HG02763 (cell line): ENCODE data around the gene NUP210L.
A peak's percentile ranks its signal among the peaks of the same experiment; 100 is the strongest.

ENCODE experiments used
- ATAC-seq: cut with Tn5 transposase; IDR thresholded peaks from one replicate; pipeline ENCODE4 v1.9.1; 2021; ENCODE audit warnings: mild to moderate bottlenecking, moderate library complexity; ENCODE audit not compliant: unreplicated experiment

NUP210L gene

DNA sequence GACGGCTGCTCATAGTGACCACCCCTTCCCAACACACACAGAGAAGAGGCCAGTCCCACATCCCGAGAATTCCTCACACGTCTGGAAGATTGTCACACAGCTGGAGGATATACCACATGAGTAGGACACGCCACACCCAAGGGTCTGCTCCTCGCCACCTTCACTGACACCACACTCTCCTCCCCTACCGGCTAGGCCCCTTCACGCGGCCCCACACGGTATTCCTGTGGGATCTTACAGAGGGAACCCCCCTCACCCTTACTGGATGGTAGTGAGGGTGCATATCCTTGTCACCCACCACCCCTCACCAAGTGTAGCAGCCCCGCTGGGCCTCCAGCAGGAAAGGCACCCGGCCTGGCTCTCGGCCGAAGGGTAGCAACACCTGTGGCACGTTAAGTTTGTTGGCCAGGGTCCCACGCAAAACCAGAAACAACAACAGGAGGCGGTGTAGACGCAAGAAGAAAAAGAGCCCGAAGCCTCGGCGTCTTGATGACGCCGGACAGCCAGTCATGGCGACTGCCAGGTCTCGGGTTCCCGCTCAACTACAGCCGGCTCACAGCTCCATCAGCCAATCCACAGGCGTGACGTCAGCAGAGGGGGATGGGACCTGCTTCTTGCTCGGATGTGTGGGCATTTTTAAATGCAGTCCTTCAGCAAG lies at the start of gene NUP210L:
Gene NUP210L, minus strand, starts transcription at position 540 of the 658 bp plus-strand sequence.
- no peak for ATAC-seq

DNA sequence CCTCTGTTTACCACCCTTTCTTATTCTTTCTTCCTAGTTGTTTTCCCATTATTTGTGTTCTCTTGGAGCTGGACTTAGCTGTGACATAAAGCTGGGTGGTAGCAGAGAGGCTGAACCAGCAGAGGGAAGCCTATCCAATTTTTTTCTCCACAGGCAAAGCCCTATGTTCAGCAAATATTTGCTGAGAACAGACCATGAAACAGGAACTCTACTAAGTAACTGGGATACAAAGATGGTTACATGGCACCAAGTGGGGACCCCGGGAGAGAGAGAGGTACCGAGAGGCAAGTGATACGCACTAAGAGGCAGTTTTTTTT lies 44.6 kb upstream of the NUP210L start:
- ATAC-seq, result no peak

DNA sequence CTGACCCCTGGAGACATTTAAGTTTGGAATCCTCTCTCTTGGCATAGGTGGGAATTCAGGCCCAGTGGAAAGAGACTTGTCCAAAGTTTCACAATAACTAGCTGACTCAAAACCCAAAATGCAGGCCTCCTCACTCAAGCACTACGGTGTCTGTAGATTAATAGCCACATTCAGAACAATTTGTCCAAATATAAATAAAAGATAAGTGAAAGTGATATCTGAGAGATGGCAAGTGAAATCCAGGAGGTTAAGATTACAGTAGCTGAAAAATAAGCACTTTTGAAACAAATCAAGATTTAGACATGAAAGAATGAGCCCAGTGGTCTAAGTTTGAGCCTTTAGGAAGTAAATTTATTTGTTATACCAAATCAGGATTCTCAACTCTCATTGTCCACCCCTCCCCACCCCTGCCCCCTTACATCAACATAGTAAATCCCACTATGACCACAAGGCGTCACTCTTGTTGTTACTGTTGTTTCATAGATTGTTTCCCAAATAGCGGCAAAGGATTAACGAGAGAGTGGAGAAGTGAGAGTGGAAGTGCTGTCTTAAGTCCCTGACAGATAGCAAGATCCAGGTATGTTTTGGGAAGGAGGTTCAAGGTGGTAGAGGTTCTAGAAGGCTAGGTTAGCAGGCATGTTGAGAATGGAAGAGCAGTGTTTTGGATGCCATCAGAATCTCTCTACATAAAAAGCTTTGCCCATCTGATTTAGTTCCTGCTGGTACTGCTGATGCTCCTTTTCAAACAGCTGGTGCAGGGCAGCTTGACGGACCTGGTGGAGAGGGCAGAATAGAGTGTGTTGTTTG lies 44.1 kb upstream of the NUP210L start:
- no peak for ATAC-seq

DNA sequence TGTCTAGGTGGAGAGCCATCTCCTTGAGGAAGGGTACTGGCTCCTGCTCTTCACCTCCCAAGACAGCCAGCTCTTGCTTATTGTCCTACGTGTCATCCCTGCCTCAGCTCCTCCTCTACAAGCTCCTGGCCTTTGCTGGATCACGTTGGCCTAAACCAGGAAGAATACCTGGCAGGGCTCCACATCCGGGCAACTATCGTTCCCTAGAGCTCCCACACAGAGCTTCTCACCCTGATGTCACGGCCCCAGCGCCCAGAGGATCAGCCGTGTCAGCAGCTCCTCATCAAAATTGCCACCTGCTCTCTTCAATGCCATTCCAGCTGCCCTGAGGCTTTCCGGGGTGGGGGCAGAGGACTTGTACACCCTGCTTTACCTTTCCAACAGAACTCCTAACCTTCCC lies 38.9 kb upstream of the NUP210L start:
- ATAC-seq, result no peak

DNA sequence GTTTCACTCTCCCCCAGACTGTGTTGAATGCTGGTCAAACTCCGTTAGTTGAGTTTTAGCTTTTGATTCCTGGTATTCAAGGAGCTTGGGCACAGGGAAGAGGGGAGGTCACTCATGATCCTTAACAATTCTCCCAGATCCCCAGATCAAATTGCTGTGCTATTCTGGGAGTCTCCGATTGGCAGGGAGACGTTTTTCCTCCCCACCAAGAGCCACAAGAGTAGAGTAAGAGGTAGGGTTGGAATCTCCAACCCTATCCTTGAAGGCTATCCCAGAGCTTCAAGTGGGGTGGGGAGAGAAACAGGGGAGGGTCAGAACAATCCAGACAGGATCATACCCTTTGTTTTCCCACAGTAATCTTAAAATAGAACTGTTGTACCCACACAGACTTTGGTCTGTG lies 37.6 kb upstream of the NUP210L start:
- no peak for ATAC-seq

DNA sequence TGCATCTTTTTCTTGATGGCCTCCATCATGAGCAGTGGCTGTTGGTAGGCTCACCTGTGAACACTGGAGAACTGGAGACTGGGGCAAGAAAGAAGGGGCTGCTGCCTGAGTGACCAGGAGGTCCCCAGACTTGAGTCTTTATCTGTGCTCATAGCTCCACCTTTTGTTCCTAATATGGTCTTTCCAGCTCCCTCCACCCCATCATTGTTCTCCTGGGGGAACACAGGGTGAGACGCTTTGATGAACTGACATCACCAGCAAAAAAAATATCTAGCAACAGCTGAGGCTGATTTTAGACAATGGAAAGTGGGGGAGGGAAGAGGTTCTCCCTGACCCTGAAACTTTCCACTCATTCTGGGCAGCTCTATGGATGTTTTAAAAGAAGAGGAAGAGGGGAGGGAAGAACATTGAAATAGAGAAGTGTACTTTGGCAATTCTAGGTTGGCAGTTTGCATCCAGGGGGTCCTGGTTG lies 37.2 kb upstream of the NUP210L start, which contains the start of gene TPM3:
Gene TPM3, minus strand, starts transcription at position 111 of the 472 bp plus-strand sequence. Its CDS starts 82 bp downstream, at position 29.
- ATAC-seq, result no peak

DNA sequence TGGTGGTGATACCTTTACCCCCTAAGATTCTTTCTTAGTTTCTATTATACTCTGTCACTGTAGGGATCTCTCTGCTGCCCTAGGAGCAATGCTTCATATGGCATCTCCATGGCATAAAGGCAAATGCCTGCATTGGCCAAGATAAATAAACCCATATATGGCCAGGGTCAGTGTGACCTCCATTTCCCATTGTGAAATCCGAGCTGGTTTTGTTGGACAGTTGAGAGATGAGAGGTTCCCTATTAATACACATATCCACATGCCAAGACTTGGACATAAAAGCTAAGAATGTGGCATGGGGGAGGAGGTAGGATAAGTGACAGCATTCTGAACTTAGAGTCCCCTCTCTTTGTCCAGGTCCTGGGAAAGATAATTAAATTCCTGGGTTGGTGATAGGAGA lies 35.7 kb upstream of the NUP210L start:
- ATAC-seq, result no peak

DNA sequence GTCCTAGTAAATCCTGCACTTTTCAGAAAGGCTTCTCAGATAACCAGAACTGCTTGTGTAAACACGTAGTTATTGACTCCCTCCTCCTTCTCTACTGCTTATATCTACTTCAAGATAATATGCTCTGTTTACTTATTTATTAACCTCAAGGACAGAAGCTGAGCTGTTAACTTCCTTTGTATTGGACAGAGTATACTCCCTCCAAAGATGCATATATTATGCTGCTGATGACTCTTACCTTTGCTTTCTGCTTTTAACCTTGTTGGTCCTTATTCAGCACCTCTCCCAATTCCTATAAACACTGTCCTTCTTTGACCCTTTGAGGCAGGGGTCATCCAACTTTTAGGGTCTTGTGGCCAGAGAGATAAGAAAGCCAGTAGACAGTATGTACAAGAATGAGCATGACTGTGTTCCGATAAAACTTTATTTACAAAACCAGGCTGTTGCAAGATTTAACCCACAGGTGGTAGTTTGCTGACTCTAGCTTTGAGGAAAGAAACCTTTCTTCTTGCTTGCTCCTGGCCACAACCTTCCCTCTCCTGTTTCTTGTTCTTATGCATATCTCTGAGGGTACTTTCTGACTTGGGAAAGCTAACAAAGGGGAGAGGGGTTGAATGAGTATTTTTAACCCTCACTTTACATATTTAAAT lies 32.1 kb upstream of the NUP210L start:
- no peak for ATAC-seq

DNA sequence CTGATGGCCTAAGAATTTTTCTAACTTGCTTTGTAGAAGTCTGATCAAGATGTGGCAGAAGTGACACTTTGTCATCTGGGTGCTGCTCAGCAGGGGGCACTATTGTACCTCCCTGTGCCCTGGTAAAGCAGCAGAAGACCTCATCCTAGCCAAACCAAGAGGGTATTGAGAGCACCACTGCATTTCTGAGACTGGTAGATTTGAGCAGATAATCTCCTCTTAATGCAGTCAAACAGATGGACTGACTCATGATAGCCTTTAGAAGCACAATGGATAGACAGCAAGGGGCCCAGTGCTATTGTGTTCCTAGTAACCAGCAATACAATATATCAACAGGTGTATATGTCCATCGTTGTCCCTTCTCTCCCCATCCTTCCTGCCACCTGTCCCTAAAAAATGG lies 31.3 kb upstream of the NUP210L start:
- no peak for ATAC-seq

DNA sequence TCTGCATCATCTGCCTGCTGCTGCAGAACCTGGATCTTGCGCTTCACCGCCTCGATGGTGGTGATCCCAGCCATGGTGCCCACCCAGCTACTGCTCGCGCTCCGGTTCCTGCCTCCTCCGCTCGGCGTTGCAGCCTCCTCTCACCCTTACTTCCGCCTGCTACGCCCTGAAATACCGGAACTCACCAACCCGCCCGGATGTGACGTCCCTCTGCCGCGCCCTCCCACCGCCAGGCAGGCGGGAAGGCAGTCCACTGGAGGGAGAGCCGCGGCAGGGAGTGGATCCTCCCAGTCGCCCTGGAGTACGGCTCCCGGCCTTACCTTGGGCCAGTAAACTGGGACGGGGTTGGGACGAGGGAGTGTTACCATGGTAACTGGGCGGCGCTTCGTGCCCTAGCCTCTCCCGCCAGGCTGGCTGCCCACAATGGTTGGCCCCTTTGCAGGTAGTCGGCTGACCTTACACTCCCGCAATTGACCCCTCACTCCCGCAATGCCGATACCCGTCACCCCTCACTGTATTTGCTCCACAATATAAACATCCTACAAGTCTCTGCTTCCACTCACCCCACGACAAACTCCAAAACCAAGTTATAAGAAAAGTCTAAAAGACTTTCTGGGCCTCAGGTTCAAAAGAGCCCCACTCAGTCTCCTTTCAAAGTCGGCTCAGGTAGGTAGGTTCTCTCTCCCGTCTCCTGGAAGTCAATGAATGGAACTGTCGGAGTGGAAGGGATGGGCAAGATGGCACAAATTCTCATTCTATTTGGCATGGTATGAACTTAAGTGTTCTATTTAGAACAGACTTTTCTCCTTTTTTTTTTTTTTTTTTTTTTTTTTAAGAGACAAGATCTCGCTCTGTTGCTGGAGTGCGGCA lies 28.4 kb upstream of the NUP210L start:
- peak; percentile 70 for ATAC-seq

DNA sequence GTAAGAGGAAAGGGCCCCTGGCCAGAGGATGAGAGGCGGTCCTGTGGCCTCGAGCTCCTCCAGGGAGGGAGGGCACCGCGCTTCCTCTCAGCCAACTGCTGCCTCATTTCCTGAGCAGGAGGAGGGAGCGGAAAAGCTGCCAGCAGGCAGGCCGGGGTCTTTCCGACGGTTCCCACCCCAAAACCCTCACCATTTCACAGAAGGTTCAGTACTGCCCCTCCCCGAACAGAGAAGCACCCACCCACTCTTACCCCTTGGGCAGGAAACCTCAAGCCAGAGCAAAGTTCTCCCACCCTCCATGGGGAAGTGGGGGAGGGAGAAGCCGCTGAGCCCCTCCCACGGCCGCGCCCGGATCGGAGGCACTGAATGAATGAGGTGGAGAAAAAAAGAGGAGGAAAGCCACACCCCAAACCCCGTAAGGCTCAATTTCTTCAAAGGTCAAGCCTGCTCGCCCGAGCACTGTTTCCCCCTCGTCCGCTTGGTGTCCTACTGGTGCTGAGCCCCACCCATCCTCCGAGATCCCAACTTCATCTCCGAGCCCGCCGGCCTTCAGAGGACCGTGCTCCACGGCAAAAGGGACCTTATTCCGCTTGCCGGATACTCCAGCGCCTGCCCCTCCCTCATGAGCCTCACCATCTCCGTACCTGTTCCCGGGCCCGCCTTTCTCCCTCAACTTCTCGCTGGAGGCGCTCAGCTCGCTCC lies 27.6 kb upstream of the NUP210L start:
- peak; percentile 58 for ATAC-seq

DNA sequence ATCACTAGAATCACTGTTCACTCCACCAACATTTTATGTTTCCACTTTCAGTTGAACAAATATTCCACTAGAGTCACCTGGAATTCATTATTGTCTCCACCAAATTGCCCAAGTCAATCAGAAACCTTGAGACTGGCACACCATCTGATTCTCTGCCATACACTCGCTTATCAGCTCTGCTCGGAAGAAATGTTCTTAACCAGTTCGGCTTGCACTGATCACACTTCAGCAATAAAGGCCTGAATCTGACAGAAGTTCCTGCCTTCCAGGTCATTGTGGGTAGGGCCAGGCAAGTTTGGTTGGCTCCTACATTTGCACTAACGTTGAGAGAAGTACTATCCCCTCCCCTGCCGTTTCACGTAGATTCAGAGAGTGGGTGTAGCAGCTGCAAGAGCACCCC lies 27.1 kb upstream of the NUP210L start:
- ATAC-seq, result no peak

DNA sequence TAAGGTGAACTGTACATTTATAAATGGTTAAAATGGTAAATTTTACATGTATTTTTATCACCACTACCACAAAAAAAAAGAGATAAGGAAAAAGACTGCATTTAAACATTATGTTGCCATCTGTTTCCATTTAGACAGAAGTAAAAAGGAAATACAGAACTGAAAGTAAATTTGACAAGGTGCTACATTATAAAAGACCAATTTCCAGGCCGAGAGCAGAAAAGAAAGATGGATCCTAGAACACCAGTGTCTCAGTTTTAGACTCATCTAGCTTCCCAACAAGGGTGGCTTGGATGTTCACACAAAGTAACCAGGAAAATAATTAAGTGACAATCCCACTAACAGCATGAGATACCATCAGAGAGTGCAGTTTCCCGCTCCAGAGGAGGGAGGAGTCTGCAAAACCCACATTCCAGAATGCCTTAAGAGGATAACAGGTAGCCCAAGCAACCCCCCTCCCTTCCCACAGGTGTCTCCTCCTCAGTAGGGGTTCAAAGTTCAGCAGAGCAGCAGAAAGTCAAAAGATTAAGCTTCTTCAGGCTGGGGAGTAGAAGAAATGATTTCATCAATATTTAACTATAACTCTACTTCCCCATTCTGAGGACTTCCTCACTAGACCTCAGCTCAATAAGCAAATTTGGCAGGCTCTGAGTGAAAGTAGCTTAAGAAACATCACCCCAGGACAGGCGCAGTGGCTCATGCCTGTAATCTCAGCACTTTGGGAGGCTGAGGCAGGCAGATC lies 25.2 kb upstream of the NUP210L start:
- no peak for ATAC-seq

DNA sequence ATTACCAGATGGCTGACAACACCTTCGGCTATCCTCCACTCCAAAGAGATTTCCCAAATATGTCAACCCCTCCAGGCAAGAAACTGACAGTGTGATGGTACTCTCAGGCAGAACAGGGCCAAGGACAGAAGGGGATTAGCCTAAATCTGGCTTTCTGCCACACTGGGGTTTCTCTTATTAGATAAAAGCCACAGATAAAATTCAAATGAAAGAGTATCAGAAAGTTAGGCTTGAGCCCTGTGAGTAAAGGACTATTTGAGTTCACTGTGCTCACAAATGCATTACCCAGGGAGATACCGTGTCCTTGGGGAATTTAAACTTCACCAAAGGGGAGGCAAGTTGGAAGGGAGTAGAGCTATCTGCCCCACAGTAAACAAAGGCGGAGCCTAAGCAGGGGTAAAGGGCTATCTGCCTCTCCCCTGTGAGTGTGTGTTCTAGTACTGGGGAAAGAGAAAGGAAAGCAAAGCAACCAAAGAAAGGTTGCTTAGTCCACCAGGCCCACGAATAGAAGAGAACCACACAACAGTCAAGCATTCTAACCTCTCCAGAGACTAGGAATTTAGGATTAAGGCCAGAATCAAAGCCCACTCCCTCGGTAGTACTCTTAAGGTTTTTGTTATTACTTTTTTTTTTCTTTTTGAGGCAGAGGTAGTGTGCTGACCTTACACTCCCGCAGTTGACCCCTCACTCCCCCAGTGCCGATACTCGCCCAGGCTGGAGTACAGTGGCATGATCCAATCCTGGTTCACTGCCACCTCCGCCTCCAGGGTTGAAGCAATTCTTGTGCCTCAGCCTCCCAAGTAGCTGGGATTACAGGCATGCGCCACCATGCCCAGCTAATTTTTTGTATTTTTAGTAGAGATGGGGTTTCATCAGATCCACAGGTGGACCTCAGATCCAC lies 24.3 kb upstream of the NUP210L start:
- no peak for ATAC-seq

DNA sequence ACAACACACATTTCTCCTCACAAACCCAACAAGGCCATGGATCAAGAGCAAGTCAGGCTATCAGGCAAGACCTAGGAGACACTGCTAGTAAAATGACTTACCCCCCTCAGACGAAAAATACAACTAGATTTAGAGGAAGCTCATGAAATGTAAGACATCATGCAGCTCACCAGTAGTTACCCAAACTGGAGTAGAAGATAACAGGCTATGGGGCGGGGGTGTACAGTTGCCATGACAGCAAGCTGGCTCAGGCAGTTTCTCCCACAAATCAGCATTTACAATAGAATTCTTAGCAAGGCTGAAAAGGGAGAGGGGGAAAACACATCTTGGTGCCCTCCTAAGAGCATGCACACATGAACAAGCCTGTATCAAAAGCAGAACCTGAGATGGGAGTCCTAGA lies 23.1 kb upstream of the NUP210L start:
- no peak for ATAC-seq

DNA sequence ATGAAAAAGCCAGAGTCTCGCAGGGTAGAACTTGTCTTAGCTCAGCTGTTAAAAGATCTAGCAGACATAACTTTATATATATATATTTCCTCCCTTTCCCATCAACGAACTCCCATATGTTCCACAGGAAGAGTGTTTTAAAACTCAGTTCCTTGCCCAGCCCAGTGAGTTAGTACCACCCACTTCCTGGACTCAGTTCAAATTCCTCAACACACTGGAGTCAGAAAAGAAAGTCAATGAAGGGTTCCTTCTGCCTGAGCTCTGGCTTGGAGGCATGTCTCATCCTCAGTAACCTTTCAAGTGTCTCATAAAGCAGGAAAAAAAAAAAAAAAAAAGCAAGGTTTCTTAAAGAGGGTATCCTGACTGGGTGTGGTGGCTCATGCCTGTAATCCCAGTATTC lies 21.5 kb upstream of the NUP210L start:
- no peak for ATAC-seq

DNA sequence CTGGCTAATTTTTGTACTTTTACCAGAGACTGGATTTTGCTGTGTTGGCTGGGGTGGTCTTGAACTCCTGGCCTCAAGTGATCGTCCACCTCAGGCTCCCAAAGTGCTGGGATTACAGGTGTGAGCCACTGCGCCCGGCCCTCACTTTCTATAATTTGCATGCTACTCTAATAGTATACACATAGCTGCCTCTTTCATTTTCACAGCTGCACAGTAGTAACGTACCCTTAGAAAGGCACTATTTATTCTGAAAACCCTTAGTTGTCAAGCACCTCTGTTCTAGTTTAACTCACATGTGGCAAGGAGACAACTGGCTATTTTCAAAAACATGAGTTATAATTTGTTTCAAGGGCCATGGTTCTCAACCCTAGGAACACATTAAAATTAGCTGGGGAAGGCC lies 19.8 kb upstream of the NUP210L start:
- no peak for ATAC-seq

DNA sequence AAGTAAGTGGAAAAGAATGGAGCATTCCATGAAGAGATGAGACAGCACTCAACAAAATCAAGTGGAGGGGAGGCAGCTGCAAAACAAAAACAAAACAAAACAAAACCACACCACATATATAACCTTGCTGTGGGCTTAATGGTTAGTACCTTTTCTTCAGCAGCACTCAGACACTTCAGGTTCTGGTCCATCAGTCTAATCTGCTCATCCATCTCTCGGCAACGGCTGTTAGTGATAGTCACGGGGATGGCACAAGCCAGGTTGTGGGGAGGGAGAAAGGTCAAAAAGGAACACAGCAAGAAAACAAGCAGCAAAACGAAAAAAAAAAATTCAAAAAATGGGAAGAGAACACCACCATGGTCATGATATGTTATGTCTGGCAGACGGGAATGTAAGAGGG lies 17.0 kb upstream of the NUP210L start:
- no peak for ATAC-seq

DNA sequence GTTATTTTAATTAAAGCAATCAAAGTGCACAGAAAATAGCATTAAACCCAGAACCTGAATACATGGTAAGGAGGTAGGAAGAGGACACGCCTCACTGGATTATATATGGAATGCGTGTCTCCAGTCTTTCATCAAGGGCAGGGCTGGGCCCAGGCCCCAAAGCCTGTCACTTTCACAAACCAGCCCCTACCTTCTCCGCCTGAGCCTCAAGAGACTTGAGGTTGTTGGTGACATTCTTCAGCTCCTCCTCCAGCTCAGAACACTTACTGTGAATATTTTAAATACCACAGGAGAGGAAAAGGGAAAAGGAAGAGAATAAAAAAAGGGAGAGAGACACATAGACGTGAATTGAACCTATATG lies 16.3 kb upstream of the NUP210L start:
- no peak for ATAC-seq
